Measurements from ENCODE around the gene TACR3. TPM values are rescaled to one million over a fixed set of nuclear protein-coding genes. Genes with fewer than 3 reads are reported as not detected.
"Not testable (repeated sequence)": the region's sequence is repeated elsewhere in the genome, so short reads cannot be mapped to it uniquely, and the experiment has no call there.

TACR3 gene
- total and polyA plus RNA-seq, 2 of the 4 experiments (the other 2 are of a cell fraction), result not detected

GRCh38 chr4:103673983-103674382 lies 45.8 kb downstream of the TACR3 start:
- BruUV-seq (replicated peaks), result no TSS peak
- no peak for TF ChIP-seq NFE2L2 (IDR thresholded peaks at IDR 0.05; ENCODE audit: low read depth, low read length)
- TF ChIP-seq CTCF (conservative IDR thresholded peaks at IDR 0.05; ENCODE audit: low read depth, low read length), result no peak
- no peak for TF ChIP-seq RAD21 (IDR thresholded peaks at IDR 0.05; ENCODE audit: low read length)
- TF ChIP-seq MXI1 (IDR thresholded peaks at IDR 0.05; ENCODE audit: borderline replicate concordance, low read depth, low read length), result no peak
- ChIA-PET CTCF (no interaction called here), POLR2A (ENCODE audit: unreplicated experiment) (no interaction called here)
- DNase-seq (no peak), ATAC-seq (ENCODE audit: low read depth) (no peak)
- intact Hi-C loops (cut with micrococcal nuclease) (no loop called here), dilution Hi-C loops (cut with HindIII; ENCODE audit: low sequenced_read_pairs, unreplicated experiment) (no loop called here), in situ Hi-C loops (cut with MboI; ENCODE audit: low sequenced_read_pairs) (no loop called here)
- H2BK120ac ChIP-seq (ENCODE audit: low read depth, low read length), result no peak overlapping the region
- no peaks in the 10 kb centered on the region for H3K27me3 ChIP-seq (ENCODE audit: control insufficient read depth, insufficient read depth, low read length)
- no peak overlapping the region for H3K23ac ChIP-seq (ENCODE audit: low read depth, low read length)
- no peak overlapping the region for H3K14ac ChIP-seq (replicated peaks; ENCODE audit: low read depth, low read length)
- H4K91ac ChIP-seq (ENCODE audit: insufficient read depth, low read depth, low read length), result no peak overlapping the region
- no peak overlapping the region for H4K5ac ChIP-seq (ENCODE audit: low read depth, low read length)
- no peaks in the 10 kb centered on the region; the same call in 1 of the 2 replicates for H3K9me3 ChIP-seq (ENCODE audit: control insufficient read depth, insufficient read depth, low read length)
- no peak overlapping the region for H2AK9ac ChIP-seq (replicated peaks; ENCODE audit: low read depth, low read length, poor library complexity)
- no peaks in the 10 kb centered on the region for H3K4me1 ChIP-seq (ENCODE audit: control insufficient read depth, insufficient read depth, low read length)
- H3K9ac ChIP-seq (ENCODE audit: low read depth, low read length), result no peak overlapping the region
- H4K8ac ChIP-seq (ENCODE audit: low read depth in 2 of 2, low read length in 2 of 2), result no peak overlapping the region
- no peak overlapping the region for H2AK5ac ChIP-seq (ENCODE audit: low read depth, low read length)
- H3K79me1 ChIP-seq (ENCODE audit: low read depth in 1 of 2, low read length in 2 of 2), result no peaks in the 10 kb centered on the region
- no peak overlapping the region for H3K27ac ChIP-seq (ENCODE audit: insufficient read depth, low read length)
- H4K20me1 ChIP-seq (ENCODE audit: insufficient read depth, low read length), result no peaks in the 10 kb centered on the region
- H3K18ac ChIP-seq (ENCODE audit: low read depth, low read length), result no peak overlapping the region
- no peak overlapping the region for H3K4me3 ChIP-seq (ENCODE audit: insufficient read depth, low read depth, low read length)
- H3K36me3 ChIP-seq (ENCODE audit: control insufficient read depth, insufficient read depth, low read length), result no peaks in the 10 kb centered on the region
- no peak overlapping the region for H2AFZ ChIP-seq (replicated peaks; ENCODE audit: low read length, poor library complexity)
- WGBS, 2 experiments (ENCODE audit: extremely low coverage in 2 of 2, insufficient read length in 1 of 2), result 100% methylated on average over 2 of the region's 2 CpGs; no CpG with 5 or more reads in 1 of the 2 experiments
- no peak overlapping the region for H3K56ac ChIP-seq (ENCODE audit: extremely low read depth, insufficient read depth, low read length)
- no peak overlapping the region for H3K4ac ChIP-seq (ENCODE audit: low read depth, low read length)
- H2BK15ac ChIP-seq (ENCODE audit: low read depth, low read length), result no peak overlapping the region
- H3K9me1 ChIP-seq (ENCODE audit: insufficient read depth, low read length), result no peaks in the 10 kb centered on the region
- no peak overlapping the region for H3K4me2 ChIP-seq (ENCODE audit: low read depth, low read length)
- no peak overlapping the region for H2BK20ac ChIP-seq (ENCODE audit: low read depth, low read length)
- H2BK5ac ChIP-seq (ENCODE audit: low read depth, low read length, poor library complexity, severe bottlenecking), result no peak overlapping the region

DNA sequence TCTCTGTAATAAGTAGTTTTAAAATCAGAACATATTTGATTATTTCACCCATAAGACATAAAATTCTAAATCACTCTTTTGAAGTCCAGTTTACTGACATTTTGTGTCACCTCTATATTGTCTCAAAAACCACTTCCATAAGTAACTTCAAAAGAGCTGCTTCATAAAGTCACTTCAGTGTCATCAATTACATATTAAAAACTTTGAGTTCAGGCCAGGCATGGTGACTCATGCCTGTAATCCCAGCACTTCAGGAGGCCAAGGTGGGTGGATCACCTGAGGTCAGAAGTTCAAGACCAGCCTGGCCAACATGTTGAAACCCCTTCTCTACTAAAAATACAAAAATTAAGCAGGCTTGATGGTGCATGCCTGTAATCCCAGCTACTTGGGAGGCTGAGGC lies 53.0 kb downstream of the TACR3 start:
- H4K8ac ChIP-seq (ENCODE audit: low read depth in 2 of 2, low read length in 2 of 2); in situ Hi-C loops (cut with MboI; ENCODE audit: low sequenced_read_pairs): not testable (repeated sequence)

More for the DNA sequence above, 53.0 kb downstream of the TACR3 start:
- H2AK5ac ChIP-seq (ENCODE audit: low read depth, low read length); H2BK120ac ChIP-seq (ENCODE audit: low read depth, low read length); H3K4me1 ChIP-seq (ENCODE audit: control insufficient read depth, insufficient read depth, low read length); H3K18ac ChIP-seq (ENCODE audit: low read depth, low read length); DNase-seq; H3K4me2 ChIP-seq (ENCODE audit: low read depth, low read length); H4K91ac ChIP-seq (ENCODE audit: insufficient read depth, low read depth, low read length); H4K5ac ChIP-seq (ENCODE audit: low read depth, low read length); H4K20me1 ChIP-seq (ENCODE audit: insufficient read depth, low read length); H3K9ac ChIP-seq (ENCODE audit: low read depth, low read length); H3K36me3 ChIP-seq (ENCODE audit: control insufficient read depth, insufficient read depth, low read length); H3K79me1 ChIP-seq (ENCODE audit: low read depth in 1 of 2, low read length in 2 of 2); H2BK5ac ChIP-seq (ENCODE audit: low read depth, low read length, poor library complexity, severe bottlenecking); ATAC-seq (ENCODE audit: low read depth); dilution Hi-C loops (cut with HindIII; ENCODE audit: low sequenced_read_pairs, unreplicated experiment); H2BK20ac ChIP-seq (ENCODE audit: low read depth, low read length); H3K27me3 ChIP-seq (ENCODE audit: control insufficient read depth, insufficient read depth, low read length); H3K23ac ChIP-seq (ENCODE audit: low read depth, low read length); H3K9me1 ChIP-seq (ENCODE audit: insufficient read depth, low read length); H3K4me3 ChIP-seq (ENCODE audit: insufficient read depth, low read depth, low read length); H3K14ac ChIP-seq (replicated peaks; ENCODE audit: low read depth, low read length); H3K27ac ChIP-seq (ENCODE audit: insufficient read depth, low read length); H2BK15ac ChIP-seq (ENCODE audit: low read depth, low read length); H3K4ac ChIP-seq (ENCODE audit: low read depth, low read length); POLR2A ChIA-PET (ENCODE audit: unreplicated experiment); H2AK9ac ChIP-seq (replicated peaks; ENCODE audit: low read depth, low read length, poor library complexity); CTCF ChIA-PET; H3K9me3 ChIP-seq (ENCODE audit: control insufficient read depth, insufficient read depth, low read length); intact Hi-C loops (cut with micrococcal nuclease); H3K56ac ChIP-seq (ENCODE audit: extremely low read depth, insufficient read depth, low read length); H2AFZ ChIP-seq (replicated peaks; ENCODE audit: low read length, poor library complexity); BruUV-seq (replicated peaks): not testable (repeated sequence)

All from IMR-90 (cell line).